Smooth muscle cell (in vitro differentiated cells): ENCODE measurements around the gene STT3B. TPM values are rescaled to one million over a fixed set of nuclear protein-coding genes. Genes with fewer than 3 reads are reported as not detected.

Source experiments
- DNase-seq: peaks from one replicate; lab custom pipeline; 2025; ENCODE audit not compliant: unreplicated experiment; lab: John Stamatoyannopoulos, UW
- H2AFZ ChIP-seq: fragments of 200-600 bp; sonication (generic); 2 replicates; pipeline ENCODE4 v1.6.0; 2016; ENCODE audit warnings: antibody characterized with exemption, low read depth, mild to moderate bottlenecking
- H3F3A ChIP-seq: fragments of 200-600 bp; sonication (generic); 2 replicates; pipeline ENCODE4 v1.6.0; 2017; ENCODE audit warnings: antibody characterized with exemption, low read depth
- H3K27ac ChIP-seq: fragments of 200-600 bp; sonication (generic); 2 replicates; pipeline ENCODE4 v1.5.1; 2016; ENCODE audit warnings: low read depth, mild to moderate bottlenecking
- H3K27me3 ChIP-seq: fragments of 200-600 bp; sonication (generic); 2 replicates; pipeline ENCODE4 v1.6.1; 2016; ENCODE audit warnings: low read depth, mild to moderate bottlenecking
- H3K36me3 ChIP-seq: fragments of 200-600 bp; sonication (generic); 2 replicates; pipeline ENCODE4 v1.5.1; 2016; ENCODE audit warnings: low read depth
- H3K4me1 ChIP-seq: fragments of 200-600 bp; sonication (generic); 2 replicates; pipeline ENCODE4 v1.5.1; 2016; ENCODE audit warnings: low read depth
- H3K4me2 ChIP-seq: fragments of 200-600 bp; sonication (generic); 2 replicates; pipeline ENCODE4 v1.6.0; 2016; ENCODE audit warnings: mild to moderate bottlenecking
- H3K4me3 ChIP-seq: fragments of 200-600 bp; sonication (generic); 2 replicates; pipeline ENCODE4 v1.5.1; 2016; ENCODE audit warnings: mild to moderate bottlenecking
- H3K79me2 ChIP-seq: fragments of 200-600 bp; sonication (generic); 2 replicates; pipeline ENCODE4 v1.6.0; 2016; ENCODE audit warnings: low read depth, mild to moderate bottlenecking
- H3K9ac ChIP-seq: fragments of 200-600 bp; sonication (generic); 2 replicates; pipeline ENCODE4 v1.6.0; 2016; ENCODE audit warnings: low read depth
- H3K9me3 ChIP-seq: fragments of 200-600 bp; sonication (generic); replicated peaks from 2 replicates; pipeline ENCODE4 v1.5.1; 2016; ENCODE audit warnings: low read depth
- H4K20me1 ChIP-seq: fragments of 200-600 bp; sonication (generic); 2 replicates; pipeline ENCODE4 v1.6.0; 2016; ENCODE audit warnings: low read depth
- WGBS: methylation state at CpG from one replicate; pipeline ENCODE4 v1.1.7; 2016; ENCODE audit warnings: low lambda C conversion rate; 5-methylcytosine and 5-hydroxymethylcytosine counted together
- polyA plus RNA-seq: library from polyadenylated mRNA; unstranded; fragments of >200 nt; fragmentation: Nextera tagmentation; extraction: Ambion mirVana; gene quantifications from 2 replicates; pipeline ENCODE4 v1.2.1, GENCODE V29; 2016
- total RNA-seq: library from RNA; depleted of rRNA; stranded (reverse); fragments of >200 nt; gene quantifications from 2 replicates; pipeline ENCODE4 v1.2.3, GENCODE V29; 2014
- TF ChIP-seq, protein P1 (sequence below): fragments of 200-600 bp; sonication (generic); IDR thresholded peaks from 2 replicates; pipeline ENCODE4 v1.5.1; 2017; ENCODE audit warnings: borderline replicate concordance, mild to moderate bottlenecking, antibody characterized with exemption; ENCODE audit not compliant: insufficient read depth, poor library complexity, severe bottlenecking

STT3B gene
- total and polyA plus RNA-seq, 2 experiments from 2014 or later = 79.1 to 191 TPM

GRCh38 chr3:31589228-31589627 is 56.5 kb downstream of the STT3B start:
- Histone ChIP-seq H3K27me3 (no peaks in the 10 kb centered on the region), H4K20me1 (peaks cover 4% of the 10 kb centered on the region), H3K4me1 (no peaks in the 10 kb centered on the region), H3K36me3 (peaks cover 15% of the 10 kb centered on the region), H2AFZ (no peak overlapping the region), H3K79me2 (peaks cover 98% of the 10 kb centered on the region), H3K4me2 (no peak overlapping the region), H3K9me3 (peaks cover 8% of the 10 kb centered on the region), H3K27ac (no peak overlapping the region), H3F3A (no peaks in the 10 kb centered on the region), H3K4me3 (no peak overlapping the region), H3K9ac (no peak overlapping the region)
- WGBS = 98% methylated on average over 2 of the region's 2 CpGs
- TF ChIP-seq, protein P1, sequence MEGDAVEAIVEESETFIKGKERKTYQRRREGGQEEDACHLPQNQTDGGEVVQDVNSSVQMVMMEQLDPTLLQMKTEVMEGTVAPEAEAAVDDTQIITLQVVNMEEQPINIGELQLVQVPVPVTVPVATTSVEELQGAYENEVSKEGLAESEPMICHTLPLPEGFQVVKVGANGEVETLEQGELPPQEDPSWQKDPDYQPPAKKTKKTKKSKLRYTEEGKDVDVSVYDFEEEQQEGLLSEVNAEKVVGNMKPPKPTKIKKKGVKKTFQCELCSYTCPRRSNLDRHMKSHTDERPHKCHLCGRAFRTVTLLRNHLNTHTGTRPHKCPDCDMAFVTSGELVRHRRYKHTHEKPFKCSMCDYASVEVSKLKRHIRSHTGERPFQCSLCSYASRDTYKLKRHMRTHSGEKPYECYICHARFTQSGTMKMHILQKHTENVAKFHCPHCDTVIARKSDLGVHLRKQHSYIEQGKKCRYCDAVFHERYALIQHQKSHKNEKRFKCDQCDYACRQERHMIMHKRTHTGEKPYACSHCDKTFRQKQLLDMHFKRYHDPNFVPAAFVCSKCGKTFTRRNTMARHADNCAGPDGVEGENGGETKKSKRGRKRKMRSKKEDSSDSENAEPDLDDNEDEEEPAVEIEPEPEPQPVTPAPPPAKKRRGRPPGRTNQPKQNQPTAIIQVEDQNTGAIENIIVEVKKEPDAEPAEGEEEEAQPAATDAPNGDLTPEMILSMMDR = no peak
- DNase-seq = no peak

GRCh38 chr3:31590650-31591049 is 57.9 kb downstream of the STT3B start:
- H3K9ac ChIP-seq = no peak overlapping the region
- no peak overlapping the region for H3K4me2 ChIP-seq
- no peaks in the 10 kb centered on the region for H3F3A ChIP-seq
- TF ChIP-seq, protein P1 = no peak
- H3K9me3 ChIP-seq = peaks cover 8% of the 10 kb centered on the region
- H3K4me3 ChIP-seq = no peak overlapping the region
- no peaks in the 10 kb centered on the region for H3K27me3 ChIP-seq
- H3K4me1 ChIP-seq = no peaks in the 10 kb centered on the region
- H3K79me2 ChIP-seq = peaks cover 94% of the 10 kb centered on the region
- DNase-seq = no peak
- H3K36me3 ChIP-seq = peaks cover 14% of the 10 kb centered on the region
- H3K27ac ChIP-seq = no peak overlapping the region
- peaks cover 11% of the 10 kb centered on the region for H4K20me1 ChIP-seq
- H2AFZ ChIP-seq = no peak overlapping the region
- WGBS = 100% methylated on average over 1 of the region's 1 CpG

GRCh38 chr3:31592764-31593163 is 60.0 kb downstream of the STT3B start:
- TF ChIP-seq, protein P1 = no peak
- peaks cover 21% of the 10 kb centered on the region for H4K20me1 ChIP-seq
- peaks cover 14% of the 10 kb centered on the region for H3K36me3 ChIP-seq
- DNase-seq = no peak
- H3K4me3 ChIP-seq = no peak overlapping the region
- H2AFZ ChIP-seq = no peak overlapping the region
- no peak overlapping the region for H3K9ac ChIP-seq
- H3K27ac ChIP-seq = no peak overlapping the region
- peaks cover 8% of the 10 kb centered on the region for H3K9me3 ChIP-seq
- H3K4me2 ChIP-seq = no peak overlapping the region
- H3K79me2 ChIP-seq = peaks cover 81% of the 10 kb centered on the region
- WGBS = 100% methylated on average over 2 of the region's 2 CpGs
- no peaks in the 10 kb centered on the region for H3F3A ChIP-seq
- no peaks in the 10 kb centered on the region for H3K4me1 ChIP-seq
- no peaks in the 10 kb centered on the region for H3K27me3 ChIP-seq

DNA sequence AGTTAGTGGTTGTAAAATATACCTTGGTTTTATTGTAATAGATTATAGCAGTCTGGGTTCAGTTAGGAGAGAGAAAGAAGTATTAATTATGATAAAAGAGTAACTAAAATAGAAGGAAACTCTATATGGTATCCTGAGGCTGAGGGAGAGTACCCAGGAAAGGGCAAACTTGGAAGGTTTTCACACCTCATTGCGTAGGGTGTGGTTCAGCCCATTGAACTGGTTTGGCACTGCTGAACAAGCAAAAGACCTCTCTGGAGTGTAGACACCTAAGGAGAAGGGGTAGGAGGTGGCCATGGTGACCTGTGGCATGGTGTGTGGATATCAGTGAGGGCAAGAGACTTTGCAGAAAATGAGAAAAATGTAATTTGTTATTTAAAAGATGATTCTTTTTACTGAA is 63.5 kb downstream of the STT3B start:
- Histone ChIP-seq H3K9ac (no peak overlapping the region), H4K20me1 (peaks cover 25% of the 10 kb centered on the region), H3K4me1 (no peaks in the 10 kb centered on the region), H3K4me2 (no peak overlapping the region), H3K79me2 (peaks cover 60% of the 10 kb centered on the region), H3K4me3 (no peak overlapping the region), H2AFZ (no peak overlapping the region), H3K27ac (no peak overlapping the region), H3K9me3 (no peaks in the 10 kb centered on the region), H3K36me3 (no peaks in the 10 kb centered on the region), H3K27me3 (no peaks in the 10 kb centered on the region), H3F3A (no peaks in the 10 kb centered on the region)
- TF ChIP-seq, protein P1 = no peak
- 91% methylated on average over 1 of the region's 1 CpG for WGBS
- DNase-seq = no peak
